OCI-LY7 (cell line): Measurements from ENCODE around the gene CLTCL1.
"Not testable (repeated sequence)": the region's sequence is repeated elsewhere in the genome, so short reads cannot be mapped to it uniquely, and the experiment has no call there.

Experiments used
- EZH2phosphoT487 ChIP-seq: fragments of 200-600 bp; sonication (generic); IDR thresholded peaks from 2 replicates; pipeline ENCODE4 v1.6.1; 2018; ENCODE audit warnings: low read depth, borderline replicate concordance, mild to moderate bottlenecking, mixed run types, antibody characterized with exemption, low read length, moderate library complexity, mixed read lengths
- TF ChIP-seq, protein P1 (sequence below): fragments of 200-600 bp; sonication (generic); conservative IDR thresholded peaks from 2 replicates; pipeline ENCODE4 v1.5.1; 2014; ENCODE audit warnings: mild to moderate bottlenecking, antibody characterized with exemption, low read length, moderate library complexity, mixed read lengths

DNA sequence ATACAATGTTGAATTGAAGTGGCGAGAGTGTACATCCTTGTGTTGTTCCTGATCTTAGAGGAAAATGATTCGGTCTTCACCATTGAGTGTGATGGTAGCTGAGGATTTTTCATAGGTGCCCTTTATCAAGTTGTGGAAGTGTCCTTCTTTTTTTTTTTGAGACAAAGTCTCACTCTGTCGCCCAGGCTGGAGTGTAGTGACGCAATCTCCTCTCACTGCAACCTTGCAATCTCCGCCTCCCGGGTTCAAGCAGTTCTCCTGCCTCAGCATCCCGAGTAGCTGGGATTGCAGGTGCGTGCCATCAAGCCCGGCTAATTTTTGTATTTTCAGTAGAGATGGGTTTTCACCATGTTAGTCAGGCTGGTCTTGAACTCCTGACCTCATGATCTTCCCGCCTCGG is 132.9 kb downstream of the CLTCL1 start:
- TF ChIP-seq, protein P1, sequence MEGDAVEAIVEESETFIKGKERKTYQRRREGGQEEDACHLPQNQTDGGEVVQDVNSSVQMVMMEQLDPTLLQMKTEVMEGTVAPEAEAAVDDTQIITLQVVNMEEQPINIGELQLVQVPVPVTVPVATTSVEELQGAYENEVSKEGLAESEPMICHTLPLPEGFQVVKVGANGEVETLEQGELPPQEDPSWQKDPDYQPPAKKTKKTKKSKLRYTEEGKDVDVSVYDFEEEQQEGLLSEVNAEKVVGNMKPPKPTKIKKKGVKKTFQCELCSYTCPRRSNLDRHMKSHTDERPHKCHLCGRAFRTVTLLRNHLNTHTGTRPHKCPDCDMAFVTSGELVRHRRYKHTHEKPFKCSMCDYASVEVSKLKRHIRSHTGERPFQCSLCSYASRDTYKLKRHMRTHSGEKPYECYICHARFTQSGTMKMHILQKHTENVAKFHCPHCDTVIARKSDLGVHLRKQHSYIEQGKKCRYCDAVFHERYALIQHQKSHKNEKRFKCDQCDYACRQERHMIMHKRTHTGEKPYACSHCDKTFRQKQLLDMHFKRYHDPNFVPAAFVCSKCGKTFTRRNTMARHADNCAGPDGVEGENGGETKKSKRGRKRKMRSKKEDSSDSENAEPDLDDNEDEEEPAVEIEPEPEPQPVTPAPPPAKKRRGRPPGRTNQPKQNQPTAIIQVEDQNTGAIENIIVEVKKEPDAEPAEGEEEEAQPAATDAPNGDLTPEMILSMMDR = not testable (repeated sequence)
- not testable (repeated sequence) for TF ChIP-seq EZH2phosphoT487
